ENCODE results near the gene CPTP. TPM values are rescaled to one million over a fixed set of nuclear protein-coding genes. Genes with fewer than 3 reads are reported as not detected.
A peak's percentile ranks its signal among the peaks of the same experiment; 100 is the strongest.

The CPTP gene
- total RNA-seq, 1 experiment from 2014 or later = 14.0 TPM

GRCh38 chr1:1293263-1294249 is 31.0 kb upstream of the CPTP start:
- no peak overlapping the region for H4K8ac ChIP-seq (replicated peaks; ENCODE audit: insufficient read length, low read depth, low read length)
- no peaks in the 10 kb centered on the region for H3K79me1 ChIP-seq (ENCODE audit: insufficient read depth, low read depth, low read length, poor library complexity, severe bottlenecking)
- no peak overlapping the region for H3K56ac ChIP-seq (ENCODE audit: insufficient read length, low read depth, low read length)
- H3K23me2 ChIP-seq (ENCODE audit: insufficient read length, low read depth, low read length, poor library complexity, severe bottlenecking) = peaks cover 4% of the 10 kb centered on the region
- H3K79me2 ChIP-seq (ENCODE audit: insufficient read depth, low read length) = no peaks in the 10 kb centered on the region
- peaks cover 2% of the 10 kb centered on the region for H3K27me3 Mint-ChIP-seq (ENCODE audit: low read depth)
- peak overlapping the region; percentile 27 for H3K4me2 ChIP-seq (ENCODE audit: insufficient read depth, insufficient read length, low read length)
- no peak overlapping the region for H3K4ac ChIP-seq (ENCODE audit: low read depth, low read length)
- no peak overlapping the region for H2BK5ac ChIP-seq (ENCODE audit: insufficient read length, low read length)
- peaks cover 2 to 7% of the 10 kb centered on the region in 2 experiments; a peak in 2 of 5 replicates for H3K9me3 Mint-ChIP-seq
- no peak overlapping the region for H3K27ac ChIP-seq (ENCODE audit: insufficient read length, low read depth, low read length)
- no peak overlapping the region for H3K18ac ChIP-seq (ENCODE audit: insufficient read length, low read depth, low read length)
- H3K4me1 ChIP-seq (ENCODE audit: insufficient read depth, low read length) = no peaks in the 10 kb centered on the region
- no peak overlapping the region for H3K4me3 Mint-ChIP-seq
- no peak overlapping the region for H2BK15ac ChIP-seq (ENCODE audit: low read depth, low read length)
- TF ChIP-seq, protein P1, sequence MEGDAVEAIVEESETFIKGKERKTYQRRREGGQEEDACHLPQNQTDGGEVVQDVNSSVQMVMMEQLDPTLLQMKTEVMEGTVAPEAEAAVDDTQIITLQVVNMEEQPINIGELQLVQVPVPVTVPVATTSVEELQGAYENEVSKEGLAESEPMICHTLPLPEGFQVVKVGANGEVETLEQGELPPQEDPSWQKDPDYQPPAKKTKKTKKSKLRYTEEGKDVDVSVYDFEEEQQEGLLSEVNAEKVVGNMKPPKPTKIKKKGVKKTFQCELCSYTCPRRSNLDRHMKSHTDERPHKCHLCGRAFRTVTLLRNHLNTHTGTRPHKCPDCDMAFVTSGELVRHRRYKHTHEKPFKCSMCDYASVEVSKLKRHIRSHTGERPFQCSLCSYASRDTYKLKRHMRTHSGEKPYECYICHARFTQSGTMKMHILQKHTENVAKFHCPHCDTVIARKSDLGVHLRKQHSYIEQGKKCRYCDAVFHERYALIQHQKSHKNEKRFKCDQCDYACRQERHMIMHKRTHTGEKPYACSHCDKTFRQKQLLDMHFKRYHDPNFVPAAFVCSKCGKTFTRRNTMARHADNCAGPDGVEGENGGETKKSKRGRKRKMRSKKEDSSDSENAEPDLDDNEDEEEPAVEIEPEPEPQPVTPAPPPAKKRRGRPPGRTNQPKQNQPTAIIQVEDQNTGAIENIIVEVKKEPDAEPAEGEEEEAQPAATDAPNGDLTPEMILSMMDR (conservative IDR thresholded peaks at IDR 0.05) = no peak
- H4K20me1 ChIP-seq (ENCODE audit: control insufficient read depth, insufficient read depth, insufficient read length) = no peaks in the 10 kb centered on the region
- H3K27ac Mint-ChIP-seq = no peak overlapping the region
- H2AFZ ChIP-seq (ENCODE audit: low read length) = no peak overlapping the region
- no peaks in the 10 kb centered on the region for H3K9me3 ChIP-seq (ENCODE audit: control insufficient read depth, low read depth, low read length)
- no peak overlapping the region for H3K9ac ChIP-seq (ENCODE audit: extremely low read depth, insufficient read length, low read length)
- peaks cover 0 to 9% of the 10 kb centered on the region in 2 experiments; a peak in 2 of 4 replicates for H3K4me1 Mint-ChIP-seq
- WGBS (ENCODE audit: extremely low coverage, insufficient read length, low lambda C conversion rate) = no CpG with 5 or more reads among the region's 94 CpGs
- peak; percentile 81 for DNase-seq
- no peak overlapping the region for H2BK120ac ChIP-seq (ENCODE audit: low read depth, low read length, poor library complexity, severe bottlenecking)
- no peak overlapping the region for H3K14ac ChIP-seq (ENCODE audit: insufficient read depth, low read length)
- H4K91ac ChIP-seq (ENCODE audit: insufficient read length, low read depth, low read length) = no peak overlapping the region
- H2AK5ac ChIP-seq (ENCODE audit: insufficient read length, low read length) = no peak overlapping the region
- H2BK20ac ChIP-seq (ENCODE audit: low read depth, low read length, poor library complexity, severe bottlenecking) = no peak overlapping the region
- H4K5ac ChIP-seq (ENCODE audit: insufficient read length, low read depth, low read length) = no peak overlapping the region
- H2BK12ac ChIP-seq (ENCODE audit: insufficient read length, low read depth, low read length) = no peak overlapping the region
- no peak overlapping the region for H3T11ph ChIP-seq (ENCODE audit: low read length)
- no peaks in the 10 kb centered on the region for H3K27me3 ChIP-seq (ENCODE audit: insufficient read depth, low read length)
- no peaks in the 10 kb centered on the region for H3K36me3 Mint-ChIP-seq (ENCODE audit: insufficient read depth in 1 of 3, low read depth in 3 of 3)
- no peak overlapping the region for H3K23ac ChIP-seq (ENCODE audit: insufficient read length, low read depth, low read length)
